Caki2 (cell line): ENCODE results near the gene NUTM1. TPM values are rescaled to one million over a fixed set of nuclear protein-coding genes. Genes with fewer than 3 reads are reported as not detected.
A peak's percentile ranks its signal among the peaks of the same experiment; 100 is the strongest.

Experiments
- DNase-seq: peaks from one replicate; pipeline ENCODE4 v3.0.0-alpha.2; 2015; ENCODE audit warnings: low read depth
- in situ Hi-C: cut with HindIII; loops from 2 replicates; pipeline ENCODE4 v1.10.0; 2016; ENCODE audit warnings: low sequenced_read_pairs, low pct_unique_long_range_greater_than_20kb, mixed read lengths
- total RNA-seq: library from RNA; depleted of rRNA; stranded (reverse); fragments of >200 nt; shearing (Covaris generic); gene quantifications from 2 replicates; pipeline ENCODE4 v1.2.3, GENCODE V29; 2014; ENCODE audit warnings: low replicate concordance; rRNA removed

Gene NUTM1, protein sequence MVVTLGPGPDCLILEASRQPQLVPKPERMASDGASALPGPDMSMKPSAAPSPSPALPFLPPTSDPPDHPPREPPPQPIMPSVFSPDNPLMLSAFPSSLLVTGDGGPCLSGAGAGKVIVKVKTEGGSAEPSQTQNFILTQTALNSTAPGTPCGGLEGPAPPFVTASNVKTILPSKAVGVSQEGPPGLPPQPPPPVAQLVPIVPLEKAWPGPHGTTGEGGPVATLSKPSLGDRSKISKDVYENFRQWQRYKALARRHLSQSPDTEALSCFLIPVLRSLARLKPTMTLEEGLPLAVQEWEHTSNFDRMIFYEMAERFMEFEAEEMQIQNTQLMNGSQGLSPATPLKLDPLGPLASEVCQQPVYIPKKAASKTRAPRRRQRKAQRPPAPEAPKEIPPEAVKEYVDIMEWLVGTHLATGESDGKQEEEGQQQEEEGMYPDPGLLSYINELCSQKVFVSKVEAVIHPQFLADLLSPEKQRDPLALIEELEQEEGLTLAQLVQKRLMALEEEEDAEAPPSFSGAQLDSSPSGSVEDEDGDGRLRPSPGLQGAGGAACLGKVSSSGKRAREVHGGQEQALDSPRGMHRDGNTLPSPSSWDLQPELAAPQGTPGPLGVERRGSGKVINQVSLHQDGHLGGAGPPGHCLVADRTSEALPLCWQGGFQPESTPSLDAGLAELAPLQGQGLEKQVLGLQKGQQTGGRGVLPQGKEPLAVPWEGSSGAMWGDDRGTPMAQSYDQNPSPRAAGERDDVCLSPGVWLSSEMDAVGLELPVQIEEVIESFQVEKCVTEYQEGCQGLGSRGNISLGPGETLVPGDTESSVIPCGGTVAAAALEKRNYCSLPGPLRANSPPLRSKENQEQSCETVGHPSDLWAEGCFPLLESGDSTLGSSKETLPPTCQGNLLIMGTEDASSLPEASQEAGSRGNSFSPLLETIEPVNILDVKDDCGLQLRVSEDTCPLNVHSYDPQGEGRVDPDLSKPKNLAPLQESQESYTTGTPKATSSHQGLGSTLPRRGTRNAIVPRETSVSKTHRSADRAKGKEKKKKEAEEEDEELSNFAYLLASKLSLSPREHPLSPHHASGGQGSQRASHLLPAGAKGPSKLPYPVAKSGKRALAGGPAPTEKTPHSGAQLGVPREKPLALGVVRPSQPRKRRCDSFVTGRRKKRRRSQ
- total RNA-seq: not detected in 2 replicates

DNA sequence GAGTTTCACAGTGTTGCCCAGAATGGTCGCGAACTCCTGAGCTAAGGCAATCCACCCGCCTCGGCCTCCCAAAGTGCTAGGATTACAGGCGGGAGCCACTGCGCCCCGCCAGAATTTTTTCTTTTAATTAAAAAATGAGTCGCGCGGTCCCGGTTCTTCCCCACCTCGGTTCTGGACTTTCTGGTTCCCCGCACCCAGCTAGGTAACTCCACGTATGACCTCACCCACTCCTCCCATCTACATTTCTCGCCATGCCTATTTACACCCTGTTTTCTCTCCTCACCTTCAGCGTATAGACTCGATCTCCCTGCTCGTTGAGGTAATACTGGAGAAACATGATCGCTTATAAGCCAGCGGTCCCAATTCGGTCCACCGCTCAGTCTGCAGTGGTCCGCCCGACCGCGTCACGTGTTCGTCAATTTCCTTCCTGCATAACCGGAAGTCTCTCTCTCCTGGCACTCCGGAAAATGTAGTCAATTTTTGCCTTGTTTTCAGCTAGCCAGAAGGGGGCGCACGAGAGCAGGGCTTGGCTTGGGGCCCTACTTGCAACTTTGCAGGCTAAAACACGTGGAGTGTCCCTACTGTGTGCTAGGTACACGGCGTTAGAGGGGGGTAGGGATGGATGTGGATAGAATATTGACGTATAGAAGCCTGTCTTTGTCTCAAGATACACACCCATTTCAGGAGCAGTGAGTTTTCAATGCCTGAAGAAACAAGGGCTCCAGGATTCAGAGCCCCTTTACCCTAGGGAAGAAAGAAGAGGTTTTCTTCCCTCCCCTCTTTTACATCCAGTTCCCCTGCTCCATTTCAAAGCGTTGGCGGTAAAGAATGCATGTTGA lies at the start of gene NUTM1, which contains the start of gene NOP10:
TSS of gene NUTM1 (plus strand) at position 579 of the 839 bp plus-strand sequence. CDS start 382 bp downstream, outside the sequence.
TSS of gene NOP10 (minus strand) at position 400 of the 839 bp plus-strand sequence. CDS start at position 337, 63 bp downstream.
- in situ Hi-C loops: no loop called here
- DNase-seq: peak; percentile 89

DNA sequence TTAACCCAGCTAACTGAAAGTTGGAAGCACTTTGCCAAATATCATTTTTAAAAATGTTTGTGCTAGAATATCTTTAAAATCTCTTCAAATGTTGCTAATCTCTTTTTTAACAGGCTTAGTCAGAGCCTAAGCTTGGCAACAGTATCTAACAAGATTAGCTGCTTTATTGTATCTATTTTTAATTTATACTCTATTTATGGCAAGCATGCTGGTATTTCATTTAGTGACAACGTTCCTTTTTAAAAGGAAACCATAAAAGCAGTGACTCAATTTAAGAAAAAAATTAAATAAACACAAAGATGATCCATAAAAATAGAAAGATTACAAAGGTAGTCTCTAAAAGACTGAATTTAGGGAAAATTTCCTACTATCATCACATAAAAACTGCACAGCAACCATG lies 46.1 kb upstream of the NUTM1 start:
- in situ Hi-C loops: no loop called here
- no peak for DNase-seq

DNA sequence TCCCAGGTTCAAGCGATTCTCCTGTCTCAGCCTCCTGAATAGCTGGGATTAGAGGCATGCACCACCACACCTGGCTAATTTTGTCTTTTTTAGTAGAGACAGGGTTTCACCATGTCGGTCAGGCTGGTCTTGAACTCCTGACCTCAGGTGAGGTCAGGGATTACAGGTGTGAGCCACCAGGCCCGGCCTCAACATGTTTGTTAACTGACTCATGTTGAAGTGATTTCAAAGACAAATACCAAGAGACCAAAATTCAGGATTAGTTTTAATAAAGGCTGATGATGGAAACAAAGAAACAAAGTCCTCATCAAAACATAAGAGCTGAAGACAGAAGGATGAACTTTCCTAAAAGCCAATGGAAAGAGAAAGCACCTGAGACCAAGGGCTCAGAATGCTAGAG lies 42.1 kb upstream of the NUTM1 start:
- in situ Hi-C loops: no loop called here
- no peak for DNase-seq

DNA sequence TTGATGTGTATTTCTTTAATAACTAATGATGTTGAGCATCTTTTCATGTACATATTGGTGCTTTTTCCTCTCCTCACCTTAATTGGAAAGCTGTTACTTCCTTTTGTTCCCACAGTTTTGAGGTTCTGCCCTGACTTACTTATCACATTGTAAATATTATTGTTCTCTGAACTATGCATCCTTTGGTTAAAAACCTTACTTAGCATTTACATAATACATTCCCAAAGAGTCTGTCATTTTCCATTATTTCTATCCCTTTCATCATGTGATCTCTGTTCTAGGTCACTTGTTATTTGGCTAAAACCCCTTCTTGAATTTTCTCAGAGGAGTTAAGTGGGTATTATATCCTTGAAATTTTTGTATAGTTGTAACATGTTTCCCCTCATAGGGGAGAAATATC lies 38.5 kb upstream of the NUTM1 start:
- DNase-seq: no peak
- in situ Hi-C loops: no loop called here

DNA sequence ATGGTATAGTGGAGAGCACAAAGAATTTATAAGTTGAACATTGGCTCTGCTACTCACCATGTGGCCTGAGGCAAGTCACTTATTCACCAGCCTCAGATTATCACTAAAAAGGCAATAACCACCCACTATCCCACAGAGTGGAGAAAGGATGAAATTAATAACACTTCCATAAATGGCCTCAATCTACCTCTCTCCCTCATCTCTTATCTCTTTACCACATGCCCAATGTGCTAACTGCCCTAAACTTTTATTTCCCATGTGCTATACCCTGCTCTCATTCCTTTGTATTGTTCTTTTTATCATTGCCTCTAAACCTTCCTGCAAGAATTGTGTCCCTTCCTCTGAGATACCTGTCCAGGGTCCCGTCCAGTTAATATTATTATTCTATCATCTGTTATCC lies 31.6 kb upstream of the NUTM1 start:
- in situ Hi-C loops: no loop called here
- no peak for DNase-seq

DNA sequence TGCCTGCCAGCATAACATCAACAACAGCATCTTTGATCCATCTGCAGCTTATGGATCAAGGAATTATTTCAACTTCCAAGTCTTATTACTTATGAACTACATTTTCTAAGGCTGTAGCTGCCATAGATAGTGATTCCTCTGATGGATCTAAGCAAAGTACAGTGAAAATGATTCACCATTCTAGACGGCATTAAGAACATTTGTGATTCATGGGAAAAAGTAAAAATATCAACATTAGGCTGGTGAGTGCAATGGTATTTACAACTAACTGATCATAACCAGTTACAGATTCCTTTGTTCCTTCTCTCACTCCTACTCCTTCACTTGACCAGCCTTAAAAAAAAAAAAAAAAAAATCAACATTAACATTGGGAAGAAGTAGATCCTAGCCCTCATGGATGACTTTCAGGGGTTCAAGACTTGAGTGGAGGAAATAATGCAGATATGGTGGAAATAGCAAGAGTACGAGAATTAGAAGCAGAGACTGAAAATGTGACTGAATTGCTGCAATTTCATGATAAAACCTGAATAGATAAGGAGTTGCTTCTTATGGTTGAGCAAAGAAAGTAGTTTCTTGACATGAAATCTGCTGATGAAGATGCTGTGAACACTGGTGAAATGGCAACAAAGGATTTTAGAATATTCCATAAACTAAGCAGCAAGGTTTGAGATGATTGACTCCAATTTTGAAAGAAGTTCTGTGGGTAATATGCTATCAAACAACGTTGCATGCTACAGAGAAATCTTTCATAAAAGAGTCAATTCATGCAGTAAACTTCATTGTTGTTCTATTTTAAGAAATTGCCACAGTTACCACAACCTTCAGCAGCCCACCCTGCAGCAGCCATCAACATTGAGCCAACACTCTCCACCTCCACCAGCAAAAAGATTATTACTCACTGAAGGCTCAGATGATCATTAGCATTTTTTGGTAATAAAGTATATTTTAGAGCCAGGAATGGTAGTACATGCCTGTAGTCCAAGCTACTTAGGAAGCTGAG lies 28.3 kb upstream of the NUTM1 start:
- no peak for DNase-seq
- in situ Hi-C loops: no loop called here

DNA sequence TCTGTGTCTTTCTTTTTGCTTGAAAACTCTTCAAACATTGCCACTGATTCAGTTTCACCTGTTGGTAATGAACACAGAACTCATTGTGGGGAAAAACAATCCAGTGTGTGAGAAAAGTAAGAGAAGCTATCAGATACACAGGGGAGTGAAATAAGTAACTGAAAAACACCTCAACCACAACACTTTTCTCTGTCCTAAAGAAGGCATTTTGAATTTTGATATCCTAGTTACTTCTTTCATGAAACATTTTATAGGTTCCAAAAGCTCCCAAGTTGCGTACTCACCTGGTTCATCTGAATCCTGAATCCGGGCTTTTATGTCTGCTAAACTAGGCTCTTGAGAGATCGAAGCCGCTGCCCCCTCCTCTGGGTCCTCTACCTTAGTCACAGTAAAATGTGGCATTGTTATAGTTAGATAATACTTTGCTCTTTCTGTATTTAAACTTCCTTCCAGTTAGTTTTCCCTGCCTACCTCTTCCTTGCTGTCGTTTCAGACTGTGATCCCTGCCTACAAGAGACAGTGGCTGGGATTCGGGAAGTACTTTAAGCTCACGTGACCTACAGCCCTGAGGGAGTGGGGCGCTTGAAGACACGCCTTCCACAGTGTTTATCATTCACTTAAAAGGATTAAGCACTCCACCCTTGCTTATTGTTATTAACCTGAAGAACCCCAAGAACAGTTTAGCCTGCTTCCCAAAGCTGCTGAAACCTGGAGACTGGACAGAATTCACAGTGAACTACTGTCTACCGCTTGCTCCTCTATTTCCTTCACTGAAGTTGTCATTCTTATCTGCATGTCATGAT lies 24.6 kb upstream of the NUTM1 start:
- peak; percentile 69 for DNase-seq

DNA sequence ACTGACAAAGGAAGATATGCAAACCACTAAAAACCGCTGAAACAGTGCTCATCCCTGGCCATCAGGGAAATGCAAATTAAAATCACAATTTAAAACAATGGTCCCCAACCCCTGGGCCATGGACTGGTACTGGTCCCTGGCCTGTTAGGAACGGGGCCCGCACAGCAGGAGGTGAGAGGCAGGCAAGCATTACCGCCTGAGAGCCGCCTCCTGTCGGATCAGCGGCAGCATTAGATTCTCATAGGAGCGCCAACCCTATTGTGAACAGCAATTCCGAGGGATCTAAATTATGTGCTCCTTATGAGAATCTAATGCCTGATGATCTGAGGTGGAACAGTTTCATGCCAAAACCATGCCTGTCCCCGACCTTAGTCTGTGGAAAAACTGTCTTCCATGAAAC lies 19.9 kb upstream of the NUTM1 start:
- no peak for DNase-seq
- in situ Hi-C loops: no loop called here

More for the DNA sequence above, 24.6 kb upstream of the NUTM1 start:
- in situ Hi-C loops: no loop called here

DNA sequence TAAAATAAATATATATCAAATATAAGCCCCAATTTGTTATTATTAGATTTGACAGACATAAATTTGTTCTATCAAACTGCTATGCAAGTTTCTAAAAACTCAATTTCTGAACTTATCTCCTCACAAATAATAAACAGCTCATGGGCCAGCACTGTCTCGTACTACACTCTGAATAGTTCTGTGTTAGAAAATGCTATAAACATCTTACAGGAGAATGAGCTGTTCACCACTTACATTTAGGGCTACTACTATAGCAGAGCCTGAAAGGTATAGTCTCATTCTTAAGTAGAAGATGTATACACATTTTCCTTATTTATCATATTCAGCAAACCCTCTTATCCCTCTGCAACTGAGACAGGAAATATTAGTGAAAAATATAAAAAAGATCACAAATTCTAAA lies 18.2 kb upstream of the NUTM1 start:
- in situ Hi-C loops: no loop called here
- no peak for DNase-seq

DNA sequence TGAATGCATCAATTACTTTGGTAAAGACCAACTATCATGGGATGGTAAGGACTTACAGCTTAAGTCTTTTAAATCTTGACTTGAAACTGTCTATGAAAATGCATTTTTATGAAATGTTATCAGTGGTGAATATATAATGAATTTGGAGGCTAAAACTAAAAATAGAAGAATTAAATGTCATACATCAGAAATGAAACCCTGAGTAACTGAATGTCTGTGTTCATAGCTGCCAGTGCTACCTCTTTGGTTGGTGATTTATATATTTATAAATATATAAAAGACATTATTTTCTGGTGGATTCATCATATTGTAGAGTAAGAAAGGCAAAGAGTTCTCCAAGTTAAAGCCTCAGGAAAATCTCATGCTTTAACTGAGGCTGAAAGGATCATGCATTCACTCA lies 17.7 kb upstream of the NUTM1 start:
- in situ Hi-C loops: no loop called here

DNA sequence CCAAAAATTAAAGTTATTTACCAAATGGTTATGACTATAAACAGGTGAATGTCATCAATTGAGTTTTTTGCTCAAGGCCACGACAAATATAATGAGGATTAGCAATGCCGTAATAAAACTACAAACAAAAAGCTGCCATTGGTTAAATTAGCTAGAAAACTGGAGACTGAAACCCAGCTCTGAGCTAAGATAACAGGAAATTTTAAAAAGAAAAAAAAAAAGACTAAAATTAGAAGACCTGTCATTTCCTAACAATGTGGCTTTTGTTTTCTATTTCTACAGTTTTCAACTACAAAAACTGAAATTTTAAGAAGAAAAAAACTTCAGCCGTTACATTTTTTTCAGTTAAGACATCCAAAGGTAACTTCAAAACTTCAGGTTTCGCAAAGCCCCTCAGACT lies 15.2 kb upstream of the NUTM1 start:
- no peak for DNase-seq

More for the DNA sequence above, 17.7 kb upstream of the NUTM1 start:
- no peak for DNase-seq

DNA sequence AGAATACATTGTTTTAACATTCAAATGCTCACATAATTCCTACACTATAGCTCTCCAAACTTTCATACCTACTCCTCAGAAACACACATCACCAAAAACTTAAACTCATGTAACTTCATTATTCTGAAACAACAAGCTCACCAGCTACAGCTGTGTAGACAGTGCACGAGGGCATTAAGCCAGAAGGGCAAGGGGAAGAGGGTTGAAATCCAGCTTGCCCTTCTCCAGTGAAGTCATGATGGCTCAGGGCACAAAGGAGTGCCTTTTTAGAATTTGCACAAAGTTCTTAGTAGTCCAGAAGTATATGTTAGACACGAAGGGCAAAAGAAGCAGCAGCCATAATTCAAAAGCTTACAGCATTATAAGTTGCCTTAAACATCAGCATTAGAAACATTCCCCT lies 14.1 kb upstream of the NUTM1 start:
- DNase-seq: no peak
- in situ Hi-C loops: no loop called here

More for the DNA sequence above, 15.2 kb upstream of the NUTM1 start:
- in situ Hi-C loops: no loop called here

DNA sequence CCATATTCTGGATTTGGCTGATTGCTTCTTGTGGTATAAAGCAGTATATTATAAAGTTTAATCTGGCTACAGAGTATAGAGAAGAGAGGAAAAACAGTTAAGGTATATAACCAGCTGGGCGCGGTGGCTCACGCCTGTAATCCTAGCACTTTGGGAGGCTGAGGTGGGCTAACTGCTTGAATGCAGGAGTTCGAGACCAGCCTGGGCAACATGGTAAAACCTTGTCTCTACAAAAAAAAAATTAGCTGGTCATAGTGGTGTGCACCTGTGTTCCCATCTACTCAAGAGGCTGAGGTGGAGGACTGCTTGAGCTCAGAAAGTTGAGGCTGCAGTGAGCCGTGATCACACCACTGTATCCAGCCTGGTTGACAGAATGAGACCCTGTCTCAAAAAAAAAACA lies 12.8 kb upstream of the NUTM1 start:
- in situ Hi-C loops: no loop called here
- DNase-seq: no peak

DNA sequence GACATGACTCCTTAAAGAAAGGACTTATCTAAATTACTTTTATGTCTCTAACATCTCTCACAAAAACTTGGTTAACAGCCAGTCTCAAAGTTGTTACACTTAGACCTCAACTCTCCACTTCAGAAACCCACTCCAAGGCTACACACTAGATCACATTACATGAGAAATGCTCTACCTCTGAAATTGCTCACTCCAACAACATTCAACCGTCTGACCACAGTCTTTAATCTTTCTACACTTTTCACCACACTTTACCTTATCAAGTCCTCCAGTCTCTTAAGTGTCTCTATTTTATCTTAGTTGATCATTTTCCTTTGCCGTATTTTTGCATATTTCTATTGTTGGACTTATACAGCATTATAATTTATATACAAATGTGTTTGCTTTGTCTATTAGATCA lies 11.3 kb upstream of the NUTM1 start:
- in situ Hi-C loops: no loop called here
- no peak for DNase-seq

DNA sequence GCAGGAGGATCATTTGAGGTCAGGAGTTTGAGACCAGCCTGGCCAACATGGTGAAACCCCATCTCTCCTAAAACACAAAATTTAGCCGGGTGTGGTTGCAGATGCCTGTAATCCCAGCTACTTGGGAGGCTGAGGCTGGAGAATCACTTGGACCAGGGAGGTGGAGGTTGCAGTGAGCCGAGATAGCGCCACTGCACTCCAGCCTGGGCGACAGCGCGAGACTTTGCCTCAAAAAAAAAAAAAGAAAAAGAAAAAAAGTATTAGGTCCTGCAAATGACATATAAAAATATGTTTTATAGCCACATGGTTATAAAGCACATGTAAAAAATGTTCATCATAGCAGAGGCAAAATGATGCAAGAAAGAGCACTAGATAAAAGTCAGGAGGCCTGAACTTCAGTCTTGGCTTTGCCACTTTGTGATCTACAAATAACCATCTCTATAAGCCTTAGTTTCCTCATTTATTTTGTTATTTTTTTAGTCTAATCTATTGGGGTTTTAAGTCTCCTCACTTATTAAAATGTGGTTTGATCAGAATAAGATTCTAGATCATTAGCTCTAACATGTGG lies 10.5 kb upstream of the NUTM1 start:
- no peak for DNase-seq
- in situ Hi-C loops: no loop called here

DNA sequence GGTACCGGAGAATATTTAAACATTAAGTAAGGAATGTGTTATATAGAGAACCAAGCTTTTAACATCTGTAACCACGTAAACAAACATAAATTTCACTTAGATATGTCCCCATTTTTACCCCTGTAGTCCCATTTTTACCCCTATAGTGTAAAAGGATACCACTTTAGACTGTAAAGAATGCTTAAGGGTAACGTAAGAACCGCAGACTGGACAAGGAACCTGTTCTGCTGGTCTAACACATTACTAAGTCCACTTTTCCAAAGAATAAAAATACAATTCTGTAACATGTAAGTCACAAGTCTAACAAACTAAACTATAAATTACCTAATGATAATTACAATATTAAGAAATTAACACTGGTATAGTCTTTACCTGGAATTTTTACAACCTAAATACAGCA lies 8.4 kb upstream of the NUTM1 start:
- in situ Hi-C loops: no loop called here
- no peak for DNase-seq
